RCC 7860 (cell line): ENCODE results near the gene SLC4A8.
A peak's percentile ranks its signal among the peaks of the same experiment; 100 is the strongest.

Source experiments
- DNase-seq: peaks from one replicate; pipeline ENCODE4 v3.0.0-alpha.2; 2015; ENCODE audit warnings: low spot score
- FAIRE-seq: peaks from 2 replicates; lab custom pipeline; 2012; peaks lifted over from hg19 to GRCh38; lab: Jason Lieb, UNC

Gene SLC4A8

GRCh38 chr12:51520576-51521325 lies 96.1 kb downstream of the SLC4A8 start:
- FAIRE-seq: no peak
- DNase-seq: no peak

- FAIRE-seq: no peak
- no peak for DNase-seq
Observed at GRCh38 chr12:51521554-51522276, 97.1 kb downstream of the SLC4A8 start.

GRCh38 chr12:51522696-51523095 lies 98.1 kb downstream of the SLC4A8 start:
- FAIRE-seq (no peak), DNase-seq (no peak)

GRCh38 chr12:51524386-51524901 lies 99.8 kb downstream of the SLC4A8 start:
- DNase-seq (no peak), FAIRE-seq (no peak)

GRCh38 chr12:51525518-51525917 lies 100.9 kb downstream of the SLC4A8 start:
- DNase-seq (no peak), FAIRE-seq (no peak)

GRCh38 chr12:51527966-51528365 lies 103.3 kb downstream of the SLC4A8 start:
- DNase-seq (no peak), FAIRE-seq (no peak)

- FAIRE-seq: no peak
Observed at GRCh38 chr12:51528852-51529650, 104.4 kb downstream of the SLC4A8 start.

GRCh38 chr12:51529651-51529970 lies 105.0 kb downstream of the SLC4A8 start:
- DNase-seq (no peak), FAIRE-seq (no peak)

More at GRCh38 chr12:51528852-51529650, 104.4 kb downstream of the SLC4A8 start:
- DNase-seq: peak; percentile 63

GRCh38 chr12:51530208-51530607 lies 105.6 kb downstream of the SLC4A8 start:
- no peak for FAIRE-seq

GRCh38 chr12:51531284-51531977 lies 106.8 kb downstream of the SLC4A8 start:
- FAIRE-seq (no peak), DNase-seq (no peak)

More at GRCh38 chr12:51530208-51530607, 105.6 kb downstream of the SLC4A8 start:
- DNase-seq: no peak

GRCh38 chr12:51531978-51532497 lies 107.4 kb downstream of the SLC4A8 start:
- FAIRE-seq (no peak), DNase-seq (peak; percentile 51)

GRCh38 chr12:51533799-51534198 lies 109.2 kb downstream of the SLC4A8 start:
- DNase-seq: no peak
- no peak for FAIRE-seq

- DNase-seq: no peak
- no peak for FAIRE-seq
Observed at GRCh38 chr12:51534216-51535074, 109.8 kb downstream of the SLC4A8 start.

GRCh38 chr12:51536159-51536558 lies 111.5 kb downstream of the SLC4A8 start:
- DNase-seq (no peak), FAIRE-seq (no peak)

- no peak for FAIRE-seq
- no peak for DNase-seq
Observed at GRCh38 chr12:51538149-51538548, 113.5 kb downstream of the SLC4A8 start.

GRCh38 chr12:51538599-51538998 lies 114.0 kb downstream of the SLC4A8 start:
- DNase-seq: no peak
- FAIRE-seq: no peak

- FAIRE-seq: no peak
- DNase-seq: no peak
Observed at GRCh38 chr12:51540996-51541395, 116.4 kb downstream of the SLC4A8 start.

GRCh38 chr12:51546097-51546496 lies 121.5 kb downstream of the SLC4A8 start:
- DNase-seq: no peak
- no peak for FAIRE-seq

GRCh38 chr12:51547606-51548005 lies 123.0 kb downstream of the SLC4A8 start:
- FAIRE-seq: no peak
- no peak for DNase-seq

GRCh38 chr12:51548241-51548640 lies 123.6 kb downstream of the SLC4A8 start:
- FAIRE-seq: no peak

More at GRCh38 chr12:51548241-51548640, 123.6 kb downstream of the SLC4A8 start:
- no peak for DNase-seq
